Measurements from ENCODE around the gene BMPR2.

Gene BMPR2

GRCh38 chr2:202346180-202346579 lies 29.9 kb upstream of the BMPR2 start:
- TF ChIP-seq CEBPB (IDR thresholded peaks at IDR 0.05): no peak
- no peak for TF ChIP-seq YY1 (IDR thresholded peaks at IDR 0.05; ENCODE audit: low read depth)
- TF ChIP-seq TAF1 (IDR thresholded peaks at IDR 0.05; ENCODE audit: low read depth): no peak
- TF ChIP-seq FOXM1 (IDR thresholded peaks at IDR 0.05; ENCODE audit: borderline replicate concordance, low read depth): no peak
- no peak for TF ChIP-seq USF1 (IDR thresholded peaks at IDR 0.05)

GRCh38 chr2:202353430-202353829 lies 22.7 kb upstream of the BMPR2 start:
- TF ChIP-seq EP300 (IDR thresholded peaks at IDR 0.05; ENCODE audit: borderline replicate concordance) (no peak), CEBPB (IDR thresholded peaks at IDR 0.05) (no peak), YY1 (IDR thresholded peaks at IDR 0.05; ENCODE audit: low read depth) (no peak), FOXM1 (IDR thresholded peaks at IDR 0.05; ENCODE audit: borderline replicate concordance, low read depth) (no peak), EGR1 (IDR thresholded peaks at IDR 0.05) (no peak)

- TF ChIP-seq YY1 (IDR thresholded peaks at IDR 0.05; ENCODE audit: low read depth) (no peak), CREB1 (IDR thresholded peaks at IDR 0.05; ENCODE audit: low read depth) (no peak), CEBPB (IDR thresholded peaks at IDR 0.05) (no peak), NFIC (IDR thresholded peaks at IDR 0.05) (no peak), RAD21 (IDR thresholded peaks at IDR 0.05; ENCODE audit: low read depth) (no peak), TCF12 (IDR thresholded peaks at IDR 0.05; ENCODE audit: low read depth) (no peak), ZBTB7A (IDR thresholded peaks at IDR 0.05; ENCODE audit: low read depth) (no peak), EGR1 (IDR thresholded peaks at IDR 0.05) (no peak), USF1 (IDR thresholded peaks at IDR 0.05) (no peak), MAX (IDR thresholded peaks at IDR 0.05) (no peak), EP300 (IDR thresholded peaks at IDR 0.05; ENCODE audit: borderline replicate concordance) (no peak), REST (IDR thresholded peaks at IDR 0.05; ENCODE audit: low read depth) (no peak), FOXM1 (IDR thresholded peaks at IDR 0.05; ENCODE audit: borderline replicate concordance, low read depth) (no peak), TAF1 (IDR thresholded peaks at IDR 0.05; ENCODE audit: low read depth) (no peak)
Observed at GRCh38 chr2:202355993-202356505, 20.1 kb upstream of the BMPR2 start.

- TF ChIP-seq NFIC (IDR thresholded peaks at IDR 0.05): no peak
- TF ChIP-seq TEAD4 (IDR thresholded peaks at IDR 0.05): no peak
- no peak for TF ChIP-seq YY1 (IDR thresholded peaks at IDR 0.05; ENCODE audit: low read depth)
- no peak for TF ChIP-seq REST (IDR thresholded peaks at IDR 0.05; ENCODE audit: low read depth)
- TF ChIP-seq USF1 (IDR thresholded peaks at IDR 0.05): no peak
- no peak for TF ChIP-seq EGR1 (IDR thresholded peaks at IDR 0.05)
- TF ChIP-seq CEBPB (IDR thresholded peaks at IDR 0.05): no peak
- no peak for TF ChIP-seq EP300 (IDR thresholded peaks at IDR 0.05; ENCODE audit: borderline replicate concordance)
- no peak for TF ChIP-seq ZBTB7A (IDR thresholded peaks at IDR 0.05; ENCODE audit: low read depth)
- no peak for TF ChIP-seq RAD21 (IDR thresholded peaks at IDR 0.05; ENCODE audit: low read depth)
Observed at GRCh38 chr2:202360646-202361045, 15.5 kb upstream of the BMPR2 start.

- TF ChIP-seq RAD21 (IDR thresholded peaks at IDR 0.05; ENCODE audit: low read depth) (no peak), REST (IDR thresholded peaks at IDR 0.05; ENCODE audit: low read depth) (no peak), CEBPB (IDR thresholded peaks at IDR 0.05) (no peak), ZBTB7A (IDR thresholded peaks at IDR 0.05; ENCODE audit: low read depth) (no peak), EP300 (IDR thresholded peaks at IDR 0.05; ENCODE audit: borderline replicate concordance) (no peak), FOXM1 (IDR thresholded peaks at IDR 0.05; ENCODE audit: borderline replicate concordance, low read depth) (no peak), USF1 (IDR thresholded peaks at IDR 0.05) (no peak), TCF12 (IDR thresholded peaks at IDR 0.05; ENCODE audit: low read depth) (no peak)
Observed at GRCh38 chr2:202361108-202361507, 15.0 kb upstream of the BMPR2 start.

All from Ishikawa (cell line).